B cell (primary cell): Measurements from ENCODE around the gene TSGA10. TPM values are rescaled to one million over a fixed set of nuclear protein-coding genes. Genes with fewer than 3 reads are reported as not detected.

Experiments
- ATAC-seq: fragments of 200-7000 bp; cut with Tn5 transposase; one replicate; pipeline ENCODE4 v1.10.0; 2021; ENCODE audit warnings: low read depth, mild to moderate bottlenecking, moderate number of reproducible peaks, moderate library complexity
- CTCF ChIA-PET: fragments of 350-600 bp; sonication (Branson Sonifier 250); formaldehyde crosslinking; loops from one replicate; lab custom pipeline; 2021; ENCODE audit warnings: antibody characterized with exemption, inconsistent platforms; lab: Charles Lee
- POLR2A ChIA-PET: fragments of 350-600 bp; sonication (Branson Sonifier 250); formaldehyde crosslinking; loops from one replicate; lab custom pipeline; 2021; ENCODE audit warnings: antibody characterized with exemption; lab: Charles Lee
- DNase-seq: peaks from one replicate; pipeline ENCODE4 v3.0.0; 2013
- H2AFZ ChIP-seq: 2 replicates; pipeline ENCODE4 v1.6.1; 2012; ENCODE audit warnings: mild to moderate bottlenecking, low read depth, low read length; ENCODE audit not compliant: insufficient read depth, poor library complexity, severe bottlenecking
- H3K27ac ChIP-seq, 2 donors: 1 replicate in 1 of 2; 2 replicates in 1 of 2; pipeline ENCODE4 v1.5.1; 2012 to 2013; ENCODE audit warnings: low read length in 2 of 2, mild to moderate bottlenecking in 2 of 2, moderate library complexity in 1 of 2
- H3K27me3 ChIP-seq, 4 experiments: fragments of 200-600 bp in 1 of 4; sonication (generic) in 1 of 4; replicated peaks in 1 of 4; 1 replicate in 2 of 4; 2 replicates in 2 of 4; pipeline versions ENCODE4 v1.6.1 to v1.7.0; 2013 to 2016; ENCODE audit warnings: low read length in 3 of 4, mild to moderate bottlenecking in 2 of 4, mixed read lengths in 1 of 4, moderate library complexity in 1 of 4; ENCODE audit not compliant: insufficient read depth in 4 of 4, control insufficient read depth in 3 of 4; ENCODE audit errors: control extremely low read depth in 1 of 4
- H3K36me3 ChIP-seq, 2 experiments: replicated peaks in 1 of 2; 1 replicate in 1 of 2; 2 replicates in 1 of 2; pipeline versions ENCODE4 v1.6.1 to v1.7.1; 2013; ENCODE audit warnings: low read length in 1 of 2; ENCODE audit not compliant: insufficient read depth in 2 of 2, control insufficient read depth in 1 of 2; ENCODE audit errors: control extremely low read depth in 1 of 2, extremely low read depth in 1 of 2
- H3K4me1 ChIP-seq, 2 donors: fragments of 200-600 bp in 1 of 2; sonication (generic) in 1 of 2; 1 replicate in 1 of 2; 2 replicates in 1 of 2; pipeline versions ENCODE4 v1.5.1 to v1.6.1; 2013 to 2017; ENCODE audit warnings: low read length in 2 of 2; ENCODE audit not compliant: control insufficient read depth in 2 of 2, insufficient read depth in 2 of 2
- H3K4me2 ChIP-seq: replicated peaks from 2 replicates; pipeline ENCODE3; 2012; ENCODE audit warnings: mild to moderate bottlenecking, low read depth, low read length; ENCODE audit not compliant: poor library complexity, severe bottlenecking
- H3K4me3 ChIP-seq, 5 experiments: fragments of 200-600 bp in 1 of 5; sonication (generic) in 1 of 5; 1 replicate in 3 of 5; 2 replicates in 2 of 5; pipeline versions ENCODE4 v1.5.1 to v1.7.0; 2011 to 2016; ENCODE audit warnings: low read length in 4 of 5, mild to moderate bottlenecking in 4 of 5, low read depth in 2 of 5, control low read depth in 1 of 5, moderate library complexity in 1 of 5; ENCODE audit not compliant: insufficient read depth in 1 of 5; ENCODE audit errors: control extremely low read depth in 1 of 5, extremely low read depth in 1 of 5
- H3K79me2 ChIP-seq: fragments of 200-600 bp; sonication (generic); one replicate; pipeline ENCODE4 v1.6.0; 2016; ENCODE audit warnings: low read length; ENCODE audit not compliant: control insufficient read depth, insufficient read depth
- H3K9ac ChIP-seq: fragments of 200-600 bp; sonication (generic); 2 replicates; pipeline ENCODE4 v1.6.1; 2017; ENCODE audit warnings: mild to moderate bottlenecking, low read length, moderate library complexity
- H3K9me3 ChIP-seq, 3 donors: one replicate each; pipeline versions ENCODE4 v1.6.1 to v1.7.1; 2013; ENCODE audit warnings: low read length in 2 of 3; ENCODE audit not compliant: control insufficient read depth in 2 of 3, insufficient read depth in 1 of 3; ENCODE audit errors: control extremely low read depth in 1 of 3
- H4K20me1 ChIP-seq: 2 replicates; pipeline ENCODE4 v1.6.0; 2012; ENCODE audit warnings: mild to moderate bottlenecking, low read length; ENCODE audit not compliant: insufficient read depth, control insufficient read depth, poor library complexity, severe bottlenecking
- H3K27ac Mint-ChIP-seq: one replicate; pipeline ENCODE4 v1.8.0; 2021; ENCODE audit warnings: mixed read lengths
- H3K27me3 Mint-ChIP-seq: one replicate; pipeline ENCODE4 v1.8.0; 2021; ENCODE audit warnings: mixed read lengths
- H3K4me1 Mint-ChIP-seq: one replicate; pipeline ENCODE4 v1.8.0; 2021; ENCODE audit warnings: mixed read lengths
- H3K4me3 Mint-ChIP-seq: one replicate; pipeline ENCODE4 v1.8.0; 2021; ENCODE audit warnings: mixed read lengths
- H3K9me3 Mint-ChIP-seq: one replicate; pipeline ENCODE4 v1.8.0; 2022; ENCODE audit warnings: mixed read lengths; ENCODE audit not compliant: insufficient read depth
- CTCF ChIP-seq: fragments of 200-600 bp; IDR thresholded peaks from one replicate; pipeline ENCODE4 v1.8.0; 2022; ENCODE audit warnings: antibody characterized with exemption, mild to moderate bottlenecking
- EZH2 ChIP-seq: IDR thresholded peaks from 2 replicates; pipeline ENCODE4 v1.6.1; 2012; ENCODE audit warnings: borderline replicate concordance, low read depth, mild to moderate bottlenecking, moderate library complexity, low read length; ENCODE audit not compliant: insufficient read depth, poor library complexity, severe bottlenecking
- WGBS: methylation state at CpG from one replicate; pipeline ENCODE4 v1.1.5; 2013; ENCODE audit warnings: missing lambda C conversion rate; ENCODE audit not compliant: insufficient coverage; 5-methylcytosine and 5-hydroxymethylcytosine counted together
- intact Hi-C: fragments of 100-400 bp; cut with micrococcal nuclease; formaldehyde crosslinking; loops from one replicate; pipeline ENCODE4 v1.10.0; 2022
- polyA plus RNA-seq: library from polyadenylated mRNA; depleted of rRNA; stranded (reverse); fragments of >200 nt; gene quantifications from 2 replicates; pipeline ENCODE4 v1.2.3, GENCODE V29; 2012
- total RNA-seq, 2 donors: library from RNA; stranded (reverse); fragments of 120-200 nt in 1 of 2; gene quantifications; 1 replicate in 1 of 2; 2 replicates in 1 of 2; pipeline versions ENCODE4 v1.2.3 to v1.2.4, GENCODE V29; 2013 to 2022

The TSGA10 gene
- total and polyA plus RNA-seq, 2 donors (not counting 1 experiment from before 2014, with no cell fraction given): 4.6 to 39.6 TPM

- Mint-ChIP-seq H3K27me3 (no peaks in the 10 kb centered on the region), H3K4me3 (no peak overlapping the region), H3K9me3 (no peaks in the 10 kb centered on the region), H3K27ac (no peak overlapping the region), H3K4me1 (peaks cover 31% of the 10 kb centered on the region)
- no peak for DNase-seq
- H3K9me3 ChIP-seq: no peaks in the 10 kb centered on the region
- no peak for ATAC-seq
- no peak overlapping the region for H3K9ac ChIP-seq
- H4K20me1 ChIP-seq: no peaks in the 10 kb centered on the region
- CTCF ChIA-PET: no interaction called here
- no peak overlapping the region for H3K27ac ChIP-seq
- 96% methylated on average over 4 of the region's 7 CpGs for WGBS
- H3K36me3 ChIP-seq: peaks cover 0 to 1% of the 10 kb centered on the region in 2 experiments
- H3K4me1 ChIP-seq: peaks cover 25 to 29% of the 10 kb centered on the region in 2 donors
- H3K79me2 ChIP-seq: peaks cover 15% of the 10 kb centered on the region
- no peaks in the 10 kb centered on the region for H3K27me3 ChIP-seq
- intact Hi-C loops: loop anchor here (10.0 kb wide), 1 partner anchor 1092 kb away; no protein-coding TSS in a partner anchor
- TF ChIP-seq CTCF (no peak), EZH2 (no peak)
- H3K4me3 ChIP-seq: no peak overlapping the region
- POLR2A ChIA-PET: no interaction called here
- no peak overlapping the region for H2AFZ ChIP-seq
- H3K4me2 ChIP-seq: no peak overlapping the region
Measured at GRCh38 chr2:99152199-99152895, 2.4 kb downstream of the TSGA10 start.

- Histone ChIP-seq H3K36me3 (no peaks in the 10 kb centered on the region), H3K9ac (no peak overlapping the region), H3K9me3 (no peaks in the 10 kb centered on the region), H3K79me2 (peaks cover 5% of the 10 kb centered on the region), H3K4me1 (peaks cover 8 to 13% of the 10 kb centered on the region in 2 donors), H3K4me3 (no peak overlapping the region), H4K20me1 (no peaks in the 10 kb centered on the region), H3K4me2 (no peak overlapping the region), H3K27ac (no peak overlapping the region), H3K27me3 (no peaks in the 10 kb centered on the region), H2AFZ (no peak overlapping the region)
- CTCF ChIA-PET: no interaction called here
- DNase-seq (no peak), ATAC-seq (no peak)
- H3K27me3 Mint-ChIP-seq: no peaks in the 10 kb centered on the region
- WGBS: no CpG with 5 or more reads among the region's 1 CpG
- no peaks in the 10 kb centered on the region for H3K9me3 Mint-ChIP-seq
- POLR2A ChIA-PET: no interaction called here
- peaks cover 16% of the 10 kb centered on the region for H3K4me1 Mint-ChIP-seq
- no peak for TF ChIP-seq CTCF
- TF ChIP-seq EZH2: no peak
- intact Hi-C loops: loop anchor here (10.0 kb wide), 1 partner anchor 1094 kb away; no protein-coding TSS in a partner anchor
- H3K4me3 Mint-ChIP-seq: no peak overlapping the region
- H3K27ac Mint-ChIP-seq: no peak overlapping the region
Measured at GRCh38 chr2:99150706-99151105, 4.0 kb downstream of the TSGA10 start.
